Fibroblast of lung (primary cell): ENCODE results near the gene CPNE2.

ENCODE experiments used
- CTCF ChIP-seq, 2 donors: IDR thresholded peaks in 1 of 2; conservative IDR thresholded peaks in 1 of 2; 1 replicate in 1 of 2; 2 replicates in 1 of 2; pipeline ENCODE4 v1.5.1; 2011 to 2012; ENCODE audit warnings: low read length in 2 of 2, control low read depth in 1 of 2, inconsistent platforms in 1 of 2, low read depth in 1 of 2, mild to moderate bottlenecking in 1 of 2
- EZH2 ChIP-seq: IDR thresholded peaks from 2 replicates; pipeline ENCODE4 v1.5.1; 2012; ENCODE audit warnings: low read length, control low read depth, mild to moderate bottlenecking; ENCODE audit errors: missing control alignments

GRCh38 chr16:57143149-57143921 is 51.0 kb downstream of the CPNE2 start:
- TF ChIP-seq CTCF (conservative IDR thresholded peaks at IDR 0.05 in 1 of 2, IDR thresholded peaks at IDR 0.05 in 1 of 2; ENCODE audit: low read depth in 1 of 2, low read length in 2 of 2), result no peak
- no peak for TF ChIP-seq EZH2
